Suppressor macrophage treated with lipopolysaccharide for 1 hour (primary cell): ENCODE measurements around the gene FAM3D.
"Not testable (repeated sequence)": the region's sequence is repeated elsewhere in the genome, so short reads cannot be mapped to it uniquely, and the experiment has no call there.

Experiments
- DNase-seq, 3 donors: peaks; one replicate each; pipeline ENCODE4 v3.0.0-alpha.2; 2020 to 2022

Gene FAM3D

GRCh38 chr3:58666683-58667082 lies at the start of gene FAM3D:
Gene FAM3D, minus strand, starts transcription at chr3:58666774. Its CDS starts 11,211 bp downstream, at chr3:58655563.
- peak; percentile 71 to 79 (median 78) for DNase-seq

GRCh38 chr3:58713715-58714401 lies 47.3 kb upstream of the FAM3D start:
- DNase-seq: no peak

GRCh38 chr3:58711871-58712270 lies 45.3 kb upstream of the FAM3D start:
- no peak for DNase-seq

- not testable (repeated sequence) for DNase-seq
These were observed 42.4 kb upstream of the FAM3D start for GRCh38 chr3:58708983-58709382.

- no peak for DNase-seq
These were observed 41.7 kb upstream of the FAM3D start for GRCh38 chr3:58708116-58708791.

- no peak for DNase-seq
These were observed 40.9 kb upstream of the FAM3D start for GRCh38 chr3:58707390-58707930.

GRCh38 chr3:58706395-58707167 lies 40.0 kb upstream of the FAM3D start:
- DNase-seq: peak in 2 of 3 donors; percentile 20 to 47

- DNase-seq: no peak
These were observed 38.2 kb upstream of the FAM3D start for GRCh38 chr3:58704745-58705144.

GRCh38 chr3:58704304-58704703 lies 37.7 kb upstream of the FAM3D start:
- peak in 1 of 3 donors; percentile 21 for DNase-seq

- no peak for DNase-seq
These were observed 31.7 kb upstream of the FAM3D start for GRCh38 chr3:58698246-58698645.

GRCh38 chr3:58697561-58697960 lies 31.0 kb upstream of the FAM3D start:
- DNase-seq: no peak

- DNase-seq: not testable (repeated sequence)
These were observed 30.2 kb upstream of the FAM3D start for GRCh38 chr3:58696813-58697212.

GRCh38 chr3:58696093-58696492 lies 29.5 kb upstream of the FAM3D start:
- no peak for DNase-seq

GRCh38 chr3:58695284-58695683 lies 28.7 kb upstream of the FAM3D start:
- DNase-seq: not testable (repeated sequence)

- peak; percentile 69 to 85 (median 83) for DNase-seq
These were observed 27.6 kb upstream of the FAM3D start for GRCh38 chr3:58693940-58694850.

- DNase-seq: no peak
These were observed 25.9 kb upstream of the FAM3D start for GRCh38 chr3:58692484-58692883.

- peak in 2 of 3 donors; percentile 15 to 20 for DNase-seq
These were observed 25.4 kb upstream of the FAM3D start for GRCh38 chr3:58691997-58692396.

GRCh38 chr3:58690490-58690889 lies 23.9 kb upstream of the FAM3D start:
- DNase-seq: no peak

GRCh38 chr3:58688574-58688973 lies 22.0 kb upstream of the FAM3D start:
- DNase-seq: no peak

GRCh38 chr3:58686847-58687246 lies 20.3 kb upstream of the FAM3D start:
- no peak for DNase-seq

GRCh38 chr3:58685641-58686040 lies 19.1 kb upstream of the FAM3D start:
- no peak for DNase-seq

GRCh38 chr3:58683466-58683865 lies 16.9 kb upstream of the FAM3D start:
- DNase-seq: peak; percentile 49 to 61 (median 50)
